GM21423 (cell line): ENCODE measurements around the gene EPHA4.

ENCODE experiments used
- ATAC-seq: cut with Tn5 transposase; IDR thresholded peaks from one replicate; pipeline ENCODE4 v1.9.1; 2021; ENCODE audit warnings: mild to moderate bottlenecking, moderate library complexity; ENCODE audit not compliant: unreplicated experiment

The EPHA4 gene

DNA sequence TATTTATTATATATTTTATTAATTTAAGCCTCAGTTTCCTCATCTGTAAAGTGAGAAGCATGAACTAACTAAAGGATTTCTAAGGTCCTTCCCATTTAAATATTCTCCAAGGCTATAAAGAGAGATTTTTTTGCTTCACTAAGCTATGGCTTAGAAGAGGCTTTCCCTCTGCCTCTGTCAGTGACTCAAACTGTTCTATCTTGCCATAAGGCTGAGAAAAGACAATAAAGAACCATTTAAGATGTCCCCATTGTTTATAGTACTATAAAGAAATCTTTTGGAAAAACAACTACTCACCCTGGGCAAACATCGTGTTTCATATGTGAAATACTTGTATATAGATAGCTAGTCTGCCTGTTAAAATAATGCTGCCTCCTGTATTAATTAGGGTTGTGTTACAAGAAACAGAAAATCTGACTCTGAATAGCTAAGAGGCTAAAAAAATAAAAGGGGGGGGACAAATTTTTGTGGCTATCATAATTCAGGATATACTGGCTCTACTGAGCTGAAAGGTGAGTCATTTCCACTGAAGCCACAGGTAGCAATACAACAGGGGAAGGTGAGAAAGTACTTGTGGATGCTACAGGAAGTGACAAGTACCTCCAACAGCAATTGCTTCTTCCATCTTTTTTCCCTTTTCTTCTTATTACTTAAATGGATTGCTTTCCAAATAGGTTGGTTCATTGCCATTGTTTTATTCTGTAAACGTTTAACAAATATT lies 25.4 kb downstream of the EPHA4 start:
- ATAC-seq = no peak

- ATAC-seq = no peak
Observed at GRCh38 chr2:221541131-221541735, 30.9 kb downstream of the EPHA4 start.

GRCh38 chr2:221539246-221539645 lies 32.9 kb downstream of the EPHA4 start:
- ATAC-seq = no peak

DNA sequence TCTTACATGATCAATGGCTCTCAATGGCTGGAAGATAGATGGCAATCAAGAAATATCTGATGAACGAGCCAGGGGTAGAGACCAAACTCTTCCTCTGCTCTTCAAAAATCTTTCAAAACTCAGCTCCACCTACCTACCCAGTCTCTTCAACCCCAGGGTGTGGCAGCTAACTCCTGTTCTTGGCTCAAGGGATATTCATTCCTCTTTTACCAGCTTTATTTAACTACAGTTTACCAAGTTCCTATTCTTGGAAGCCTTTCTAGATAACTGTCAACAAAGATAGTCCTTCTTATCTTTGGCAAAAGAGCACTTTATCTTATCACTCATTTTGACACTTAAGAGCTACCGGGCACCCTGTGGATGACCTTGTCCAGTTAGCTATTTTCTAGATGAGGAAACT lies 36.3 kb downstream of the EPHA4 start:
- ATAC-seq = no peak

DNA sequence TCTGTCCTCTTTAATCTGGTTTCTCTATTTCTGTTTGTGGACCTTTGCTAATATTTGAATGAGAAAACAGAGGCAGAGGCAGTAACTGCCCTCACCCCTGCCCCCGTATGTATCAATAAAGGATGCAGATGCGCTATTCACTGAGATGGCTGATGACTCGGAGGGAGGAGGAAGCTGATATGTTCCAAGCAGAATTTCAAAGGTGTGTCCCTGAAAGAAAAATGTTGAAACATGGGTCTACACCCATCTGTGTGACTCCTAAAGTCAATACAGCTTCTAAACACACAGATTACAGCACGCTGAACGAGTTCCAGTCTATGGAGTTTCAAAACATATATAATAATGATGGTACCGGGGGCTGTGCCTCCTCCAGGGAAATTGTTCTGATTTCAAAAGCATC lies 38.8 kb downstream of the EPHA4 start:
- no peak for ATAC-seq

DNA sequence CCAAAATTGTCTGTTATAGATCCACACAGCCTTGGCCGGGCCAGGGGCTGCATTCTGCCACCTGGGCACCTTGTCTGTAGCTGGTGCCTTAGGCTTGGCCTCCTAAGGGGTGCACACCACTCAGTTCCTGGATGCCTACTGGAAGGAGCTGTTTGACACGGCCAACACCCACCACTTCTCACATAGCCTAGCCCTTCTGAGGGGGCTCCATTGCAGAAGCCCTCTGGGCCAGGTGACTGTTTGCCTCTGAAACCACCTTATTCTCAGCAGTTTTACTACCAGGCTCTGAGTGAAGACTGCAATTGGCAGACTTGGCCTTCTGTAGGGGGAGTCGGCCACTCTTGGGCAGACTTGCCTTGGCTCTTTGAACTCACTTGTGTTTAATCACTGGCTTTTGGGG lies 39.5 kb downstream of the EPHA4 start:
- no peak for ATAC-seq

DNA sequence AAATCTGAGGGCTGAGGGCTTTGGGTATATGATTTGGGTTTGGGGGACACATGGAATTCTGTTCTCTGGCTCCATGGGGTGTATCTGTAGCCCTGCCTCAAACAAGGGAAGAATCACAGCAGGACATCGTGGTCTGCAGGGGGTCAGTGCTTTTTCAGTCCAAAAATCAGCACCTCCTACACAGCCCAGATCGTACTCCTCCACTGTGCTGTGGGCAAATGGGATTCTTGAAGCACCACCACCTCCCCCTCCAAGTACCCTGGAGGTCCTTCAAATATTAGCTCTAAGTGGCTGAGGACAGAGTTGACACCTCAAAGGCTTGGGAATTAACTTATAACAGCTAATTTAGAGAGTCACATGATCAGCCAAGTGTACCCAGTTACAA lies 41.5 kb downstream of the EPHA4 start:
- ATAC-seq = no peak

- no peak for ATAC-seq
Observed at GRCh38 chr2:221529943-221530652, 42.0 kb downstream of the EPHA4 start.

GRCh38 chr2:221529177-221529942 lies 42.7 kb downstream of the EPHA4 start:
- ATAC-seq = no peak

DNA sequence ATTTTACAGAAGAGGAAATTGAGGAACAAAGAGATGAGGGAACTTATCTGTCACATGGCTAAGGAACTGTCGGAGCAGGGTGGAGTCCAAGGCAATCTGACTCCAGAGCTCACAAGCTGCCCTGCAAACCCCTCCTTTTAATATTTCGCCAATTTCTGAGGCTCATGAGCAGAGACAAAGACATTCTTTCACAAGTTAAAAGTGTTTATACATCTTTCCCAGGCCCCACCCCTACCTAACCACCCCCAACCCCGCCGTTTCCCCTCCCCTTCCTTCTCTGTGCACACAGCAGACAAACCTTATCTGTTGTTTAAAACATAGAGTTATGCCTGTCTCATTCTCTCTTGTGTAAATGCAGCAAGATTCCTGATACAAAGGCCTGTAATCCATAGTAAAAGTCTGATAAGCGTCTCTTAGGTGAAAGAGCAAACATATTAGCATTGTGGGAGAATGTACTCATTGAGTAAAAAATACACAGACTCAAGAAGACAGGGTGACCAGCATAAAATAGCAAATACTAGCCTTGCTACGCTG lies 44.3 kb downstream of the EPHA4 start:
- no peak for ATAC-seq

- ATAC-seq = no peak
Observed at GRCh38 chr2:221524158-221524557, 47.9 kb downstream of the EPHA4 start.

GRCh38 chr2:221521233-221521845 lies 50.8 kb downstream of the EPHA4 start:
- no peak for ATAC-seq

GRCh38 chr2:221518935-221519625 lies 53.0 kb downstream of the EPHA4 start:
- no peak for ATAC-seq

GRCh38 chr2:221518201-221518934 lies 53.7 kb downstream of the EPHA4 start:
- peak; percentile 55 for ATAC-seq

GRCh38 chr2:221517696-221518151 lies 54.4 kb downstream of the EPHA4 start:
- ATAC-seq = peak; percentile 92

DNA sequence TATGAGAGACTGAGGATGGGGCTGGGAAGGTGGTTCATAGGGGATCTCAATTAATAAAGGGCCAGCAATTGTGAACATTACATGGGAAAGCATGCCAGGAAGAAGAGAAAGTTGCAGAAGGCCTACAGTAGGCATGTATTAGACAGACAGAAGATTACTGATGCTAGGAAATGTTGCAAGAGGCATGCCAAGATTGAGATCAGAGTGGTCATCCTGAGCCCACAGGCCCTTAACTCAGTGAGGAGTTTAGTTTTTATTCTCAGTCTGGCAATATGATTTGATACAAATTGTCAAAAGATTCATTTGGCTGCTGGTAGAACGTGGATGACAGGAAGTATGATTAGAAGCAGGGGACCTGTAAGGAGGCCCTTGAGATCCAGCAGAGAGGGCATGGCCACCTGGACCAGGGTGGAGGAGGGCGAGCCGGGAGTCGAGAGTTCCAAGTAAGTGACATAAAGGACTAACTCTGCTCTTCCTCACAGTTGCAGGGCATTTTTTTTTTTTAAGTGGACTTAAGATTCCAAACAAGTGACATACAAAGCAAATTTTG lies 54.9 kb downstream of the EPHA4 start:
- ATAC-seq = no peak

GRCh38 chr2:221515864-221516263 lies 56.2 kb downstream of the EPHA4 start:
- no peak for ATAC-seq

DNA sequence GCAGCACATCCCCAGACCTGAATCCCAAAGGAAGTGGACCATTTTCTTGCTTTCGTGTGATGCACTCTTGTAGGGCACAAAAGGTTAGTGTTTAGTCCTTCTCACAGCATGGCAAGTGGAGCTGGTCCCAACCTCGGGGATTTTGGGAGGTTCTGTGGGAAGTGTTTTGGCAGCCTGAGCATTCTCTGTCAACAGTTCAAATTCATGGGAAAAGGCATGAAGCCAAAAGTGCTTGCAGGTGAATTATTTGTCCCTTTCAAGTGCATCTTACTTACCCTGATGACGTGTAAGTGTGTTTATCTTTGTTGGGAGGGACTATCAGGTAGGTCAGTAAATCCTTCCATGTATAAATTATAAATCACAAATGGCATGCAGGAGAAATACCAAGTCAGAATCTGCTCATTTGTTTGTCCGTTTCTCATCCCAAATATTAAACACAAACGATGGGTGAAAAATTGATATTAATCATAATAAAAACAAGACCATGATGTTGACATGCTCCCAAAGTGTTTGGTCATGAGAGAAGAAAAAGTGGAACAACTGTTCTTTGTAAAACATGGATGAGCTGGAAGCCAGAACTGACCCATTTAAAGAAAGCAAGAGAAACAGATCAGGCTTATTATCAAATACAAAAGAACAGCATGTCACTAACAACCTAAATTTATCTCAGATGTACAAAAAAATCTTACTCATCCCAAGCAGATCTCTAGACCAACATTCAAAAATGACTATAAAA lies 57.6 kb downstream of the EPHA4 start:
- no peak for ATAC-seq
